Ovary (tissue), 9 donors: ENCODE data around the gene CYFIP2. TPM values are rescaled to one million over a fixed set of nuclear protein-coding genes. Genes with fewer than 3 reads are reported as not detected.

Source experiments
- DNase-seq, 5 donors: peaks; one replicate each; pipeline ENCODE4 v3.0.0-alpha.2; 2019 to 2020
- H3K27ac ChIP-seq, 2 donors: fragments of 200-600 bp; one replicate each; pipeline versions ENCODE4 v1.5.1 to v1.8.0; 2019 to 2022
- H3K27me3 ChIP-seq: fragments of 200-600 bp; one replicate; pipeline ENCODE4 v1.8.0; 2022
- H3K36me3 ChIP-seq: fragments of 200-600 bp; sonication (generic); one replicate; pipeline ENCODE4 v1.5.1; 2019
- H3K4me1 ChIP-seq: one replicate; pipeline ENCODE4 v1.8.1; 2013; ENCODE audit warnings: mild to moderate bottlenecking, moderate library complexity; ENCODE audit not compliant: insufficient read depth
- H3K4me3 ChIP-seq: fragments of 200-600 bp; sonication (generic); one replicate; pipeline ENCODE4 v1.5.1; 2017
- H3K9me3 ChIP-seq, 2 donors: fragments of 200-600 bp in 1 of 2; sonication (generic) in 1 of 2; one replicate each; pipeline versions ENCODE4 v1.5.1 to v1.8.1; 2013 to 2019; ENCODE audit warnings: mild to moderate bottlenecking in 1 of 2, moderate library complexity in 1 of 2
- EP300 ChIP-seq: sonication (generic); formaldehyde crosslinking; IDR thresholded peaks from one replicate; pipeline ENCODE4 v1.6.1; 2017; ENCODE audit warnings: antibody characterized with exemption
- POLR2A ChIP-seq: fragments of 450-650 bp; IDR thresholded peaks from one replicate; pipeline ENCODE4 v1.6.1; 2017; ENCODE audit warnings: antibody characterized with exemption, mild to moderate bottlenecking, moderate library complexity
- WGBS, 3 donors: extraction: QIAGEN DNeasy Blood & Tissue Kit in 1 of 3; methylation state at CpG; one replicate each; pipeline versions ENCODE4 v1.1.5 to v1.1.7; 2013 to 2017; 5-methylcytosine and 5-hydroxymethylcytosine counted together
- intact Hi-C, 4 donors: fragments of 100-400 bp; cut with DNase I; formaldehyde crosslinking; loops; one replicate each; pipeline versions ENCODE4 v1.11.0 to v1.15.1; 2022 to 2023
- polyA plus RNA-seq, 2 donors: library from polyadenylated mRNA; stranded (reverse); fragments of 200-250 nt in 1 of 2; fragments of 350-450 nt in 1 of 2; fragmentation: Illumina TruSeq in 1 of 2; extraction: RNeasy Lipid Tissue Mini Kit (QIAGEN cat#74804) in 1 of 2; gene quantifications; one replicate each; pipeline ENCODE4 v1.2.3, GENCODE V29; 2013 to 2014
- total RNA-seq, 7 donors: library from RNA; depleted of rRNA in 2 of 7; stranded (reverse); fragments of >200 nt in 2 of 7; fragmentation: NEBNext Ultra II Directional in 3 of 7; extraction: Animal tissue kit (Norgen Biotek cat#: 25700) in 3 of 7; gene quantifications; one replicate each; pipeline versions ENCODE4 v1.1.0 to v1.2.4, GENCODE V29; 2016 to 2023
- TF ChIP-seq, protein P1 (sequence below), 3 donors: fragments of 450-650 bp in 2 of 3; fragments of 200-600 bp in 1 of 3; IDR thresholded peaks; one replicate each; pipeline versions ENCODE4 v1.5.1 to v1.8.0; 2016 to 2022; ENCODE audit warnings: antibody characterized with exemption in 3 of 3, mild to moderate bottlenecking in 1 of 3
- donor health status: DM: no; HTN: no; CAD: no; lungs with moderate emphysema.
- donor health status: DM: no; HTN: no; CAD: no.
- donor health status: Bipolar disorder and iron deficiency.
- donor health status: DM: yes; HTN: yes; CAD: no.
- donor health status: DM: no; HTN: no; CAD: no.
- donor health status: DM: yes; HTN: yes; CAD: no.

CYFIP2 gene
- total and polyA plus RNA-seq, 9 donors = 4.9 to 39.8 (median 17.1) TPM

DNA sequence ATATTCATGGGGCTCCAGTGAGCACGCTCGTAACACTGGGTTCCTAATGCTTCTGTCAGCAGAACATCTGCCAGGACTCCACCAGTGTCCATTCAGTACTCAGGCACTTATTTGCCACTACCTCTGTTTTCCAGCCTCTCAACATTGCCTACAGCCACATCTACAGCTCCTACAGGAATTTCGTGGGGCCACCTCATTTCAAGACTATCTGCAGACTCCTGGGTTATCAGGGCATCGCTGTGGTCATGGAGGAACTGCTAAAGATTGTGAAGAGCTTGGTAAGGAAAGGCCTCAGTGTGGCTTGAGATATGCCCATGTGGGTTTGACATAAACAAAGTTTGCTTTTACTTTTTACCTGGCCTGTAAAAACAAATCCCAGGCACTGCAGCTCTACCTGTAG, 92.9 kb downstream of the CYFIP2 start:
- intact Hi-C loops = no loop called here
- Histone ChIP-seq H3K9me3 (no peaks in the 10 kb centered on the region), H3K27ac (no peak overlapping the region), H3K27me3 (no peaks in the 10 kb centered on the region), H3K4me1 (no peaks in the 10 kb centered on the region), H3K4me3 (no peak overlapping the region), H3K36me3 (no peaks in the 10 kb centered on the region)
- no peak for DNase-seq
- 87 to 92% (median 90%) methylated on average over 4 of the region's 4 CpGs for WGBS, 3 donors
- TF ChIP-seq, protein P1, sequence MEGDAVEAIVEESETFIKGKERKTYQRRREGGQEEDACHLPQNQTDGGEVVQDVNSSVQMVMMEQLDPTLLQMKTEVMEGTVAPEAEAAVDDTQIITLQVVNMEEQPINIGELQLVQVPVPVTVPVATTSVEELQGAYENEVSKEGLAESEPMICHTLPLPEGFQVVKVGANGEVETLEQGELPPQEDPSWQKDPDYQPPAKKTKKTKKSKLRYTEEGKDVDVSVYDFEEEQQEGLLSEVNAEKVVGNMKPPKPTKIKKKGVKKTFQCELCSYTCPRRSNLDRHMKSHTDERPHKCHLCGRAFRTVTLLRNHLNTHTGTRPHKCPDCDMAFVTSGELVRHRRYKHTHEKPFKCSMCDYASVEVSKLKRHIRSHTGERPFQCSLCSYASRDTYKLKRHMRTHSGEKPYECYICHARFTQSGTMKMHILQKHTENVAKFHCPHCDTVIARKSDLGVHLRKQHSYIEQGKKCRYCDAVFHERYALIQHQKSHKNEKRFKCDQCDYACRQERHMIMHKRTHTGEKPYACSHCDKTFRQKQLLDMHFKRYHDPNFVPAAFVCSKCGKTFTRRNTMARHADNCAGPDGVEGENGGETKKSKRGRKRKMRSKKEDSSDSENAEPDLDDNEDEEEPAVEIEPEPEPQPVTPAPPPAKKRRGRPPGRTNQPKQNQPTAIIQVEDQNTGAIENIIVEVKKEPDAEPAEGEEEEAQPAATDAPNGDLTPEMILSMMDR (IDR thresholded peaks at IDR 0.05) = no peak
- TF ChIP-seq POLR2A (no peak), EP300 (no peak)

DNA sequence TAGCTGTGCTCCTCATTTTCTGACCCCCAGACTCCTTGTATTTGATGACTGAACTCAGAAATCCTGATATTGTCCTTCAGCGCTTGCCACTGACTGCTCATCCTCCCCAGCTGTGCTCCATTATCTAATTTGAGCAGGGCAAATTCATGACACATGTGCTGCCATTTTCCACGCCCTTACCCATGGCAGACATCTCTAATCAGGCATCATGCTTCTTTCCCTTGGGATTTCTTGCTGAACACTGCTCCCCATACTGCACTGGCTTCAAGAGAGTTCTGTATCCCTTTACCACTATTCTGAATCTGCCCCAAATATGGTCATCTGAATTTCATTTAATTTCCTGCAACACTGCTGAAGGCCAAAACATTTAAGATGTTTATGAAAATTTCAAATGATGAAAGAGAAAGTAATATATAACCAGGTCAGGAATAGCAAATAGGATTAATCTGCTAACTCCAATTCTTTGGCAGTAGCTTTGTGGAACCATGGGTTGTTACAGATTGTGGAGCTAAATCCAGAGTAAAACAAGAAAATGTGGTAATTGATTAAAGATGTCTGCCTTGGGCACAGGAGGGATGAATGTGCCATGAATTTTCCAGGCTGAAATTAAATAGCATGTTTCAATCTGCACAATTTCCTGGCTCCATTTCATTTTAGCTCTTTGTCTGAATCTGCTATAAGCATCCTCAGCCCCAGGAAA, 93.6 kb downstream of the CYFIP2 start:
- no peaks in the 10 kb centered on the region for H3K27me3 ChIP-seq
- no peaks in the 10 kb centered on the region for H3K4me1 ChIP-seq
- no peak overlapping the region for H3K27ac ChIP-seq
- no peak for DNase-seq
- no peak overlapping the region for H3K4me3 ChIP-seq
- no peaks in the 10 kb centered on the region for H3K9me3 ChIP-seq
- 98% methylated on average over 2 of the region's 2 CpGs for WGBS, 3 donors
- intact Hi-C loops = no loop called here
- no peaks in the 10 kb centered on the region for H3K36me3 ChIP-seq
- TF ChIP-seq POLR2A = no peak
- TF ChIP-seq, protein P1 (IDR thresholded peaks at IDR 0.05) = no peak
- TF ChIP-seq EP300 = no peak

DNA sequence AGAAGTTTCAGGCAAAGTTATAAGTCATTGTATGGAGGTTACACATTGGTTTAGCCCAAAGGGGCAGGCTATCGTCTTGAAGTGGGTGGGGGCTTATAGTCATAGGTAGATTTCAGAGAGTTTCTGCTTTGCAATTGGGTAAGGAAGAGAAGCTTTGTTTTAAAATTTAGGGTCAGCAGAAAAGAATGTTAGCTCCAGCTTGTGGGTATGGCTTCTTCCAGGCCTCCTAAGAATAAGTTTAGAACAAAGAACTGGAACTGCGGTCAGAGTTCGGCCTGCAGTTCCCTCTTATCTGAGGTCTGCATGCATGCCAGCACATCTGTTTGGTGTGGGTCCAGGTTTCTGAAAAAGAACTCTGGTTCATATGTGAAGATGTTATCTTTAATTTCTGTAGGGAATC, 96.1 kb downstream of the CYFIP2 start:
- TF ChIP-seq EP300 (no peak), POLR2A (no peak)
- Histone ChIP-seq H3K9me3 (no peaks in the 10 kb centered on the region), H3K27ac (no peak overlapping the region), H3K36me3 (no peaks in the 10 kb centered on the region), H3K4me1 (no peaks in the 10 kb centered on the region), H3K4me3 (no peak overlapping the region), H3K27me3 (no peaks in the 10 kb centered on the region)
- 33 to 47% (median 42%) methylated on average over 3 of the region's 3 CpGs for WGBS, 3 donors
- no peak for DNase-seq
- intact Hi-C loops = no loop called here

DNA sequence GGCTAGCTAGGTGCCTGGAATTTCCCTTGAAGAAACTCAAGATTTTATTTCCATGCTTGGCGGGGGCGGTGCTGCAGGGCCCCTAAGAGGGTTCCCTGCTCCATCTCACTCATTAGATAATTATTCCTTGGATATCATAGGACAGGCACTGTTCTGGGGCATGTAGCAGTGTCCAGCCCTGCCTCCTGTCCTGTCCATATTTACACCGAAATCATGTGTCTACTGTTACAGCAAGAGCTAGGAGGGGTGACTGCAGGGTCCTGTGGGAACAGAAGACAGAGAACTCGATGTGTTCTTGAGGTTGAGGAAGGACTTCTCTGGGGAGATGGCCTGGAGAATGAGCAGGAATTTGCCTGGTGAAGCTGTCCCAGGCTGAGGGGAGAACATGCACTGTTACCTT, 96.6 kb downstream of the CYFIP2 start:
- intact Hi-C loops = no loop called here

DNA sequence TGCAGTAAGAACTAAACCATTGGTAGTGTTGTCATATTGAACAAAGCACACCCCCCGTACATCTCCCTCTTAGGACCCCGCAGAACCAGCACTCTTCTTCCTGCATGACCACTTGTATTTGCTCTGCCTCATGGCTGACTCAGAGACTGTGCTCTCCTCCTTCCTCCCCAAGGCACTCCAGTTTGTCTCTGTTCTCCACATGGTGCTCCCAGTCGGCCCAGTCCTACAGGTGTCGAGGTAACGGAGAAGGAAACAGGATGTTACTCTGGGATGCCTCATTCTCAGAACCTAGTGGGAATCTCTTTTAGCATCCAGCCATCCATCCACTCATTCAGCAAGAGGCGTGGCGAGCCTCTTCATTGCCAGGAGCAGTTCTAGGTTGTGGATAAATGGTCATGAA, 97.1 kb downstream of the CYFIP2 start:
- 95 to 99% (median 95%) methylated on average over 7 of the region's 7 CpGs for WGBS, 3 donors
- intact Hi-C loops = no loop called here
- H3K27ac ChIP-seq = no peak overlapping the region
- DNase-seq = no peak
- no peaks in the 10 kb centered on the region for H3K9me3 ChIP-seq
- H3K27me3 ChIP-seq = no peaks in the 10 kb centered on the region
- no peak for TF ChIP-seq EP300
- TF ChIP-seq, protein P1 (IDR thresholded peaks at IDR 0.05) = no peak
- no peak for TF ChIP-seq POLR2A
- H3K36me3 ChIP-seq = no peaks in the 10 kb centered on the region
- H3K4me3 ChIP-seq = no peak overlapping the region
- no peaks in the 10 kb centered on the region for H3K4me1 ChIP-seq

More for the DNA sequence above, 96.6 kb downstream of the CYFIP2 start:
- no peak for DNase-seq
- no peak overlapping the region for H3K4me3 ChIP-seq
- H3K4me1 ChIP-seq = no peaks in the 10 kb centered on the region
- H3K9me3 ChIP-seq = no peaks in the 10 kb centered on the region
- no peak overlapping the region for H3K27ac ChIP-seq
- no peaks in the 10 kb centered on the region for H3K36me3 ChIP-seq
- no peaks in the 10 kb centered on the region for H3K27me3 ChIP-seq
- TF ChIP-seq POLR2A = no peak
- TF ChIP-seq, protein P1 (IDR thresholded peaks at IDR 0.05) = no peak
- TF ChIP-seq EP300 = no peak
- 80 to 88% (median 84%) methylated on average over 4 of the region's 4 CpGs for WGBS, 3 donors
